PC-9 (cell line): ENCODE measurements around the gene CYB561.

ENCODE experiments used
- CTCF ChIP-seq: fragments of 200-600 bp; sonication (generic); conservative IDR thresholded peaks from 2 replicates; pipeline ENCODE4 v1.6.1; 2017; ENCODE audit warnings: mixed run types, antibody characterized with exemption, mild to moderate bottlenecking, moderate library complexity
- EZH2 ChIP-seq: fragments of 200-600 bp; sonication (generic); IDR thresholded peaks from 2 replicates; pipeline ENCODE4 v1.8.0; 2017; ENCODE audit warnings: antibody characterized with exemption, low read depth

- TF ChIP-seq CTCF, result no peak; the same call in 1 of the 2 replicates
- no peak for TF ChIP-seq EZH2
Measured at GRCh38 chr17:63442549-63443035, 3.5 kb downstream of the CYB561 start.
